Measurements from ENCODE around the gene AGR2. TPM values are rescaled to one million over a fixed set of nuclear protein-coding genes. Genes with fewer than 3 reads are reported as not detected.

Gene AGR2
- total and polyA plus RNA-seq, 2 of the 4 experiments (the other 2 are of a cell fraction) = not detected

DNA sequence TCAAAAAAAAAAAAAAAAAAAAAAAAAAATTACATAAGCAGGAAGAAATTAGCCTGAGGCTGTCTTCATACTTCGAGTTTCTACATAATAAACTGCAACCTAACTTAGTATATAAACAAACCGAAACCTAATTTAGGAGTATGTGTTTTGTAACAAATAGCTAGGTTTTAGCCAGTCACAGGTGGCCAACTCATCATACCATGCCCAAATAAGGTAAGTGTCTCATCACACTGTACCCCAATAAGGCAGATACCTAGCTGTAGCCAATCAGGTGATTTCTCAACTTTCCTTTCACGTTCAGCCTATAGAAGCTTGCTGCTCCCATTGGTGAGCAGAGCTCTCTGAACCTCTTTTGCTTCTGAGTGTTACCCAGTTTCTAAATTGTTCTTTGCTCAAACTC is 13.9 kb upstream of the AGR2 start:
- no peaks in the 10 kb centered on the region for H3K79me1 ChIP-seq (ENCODE audit: low read depth in 1 of 2, low read length in 2 of 2)
- no peak overlapping the region for H4K91ac ChIP-seq (ENCODE audit: insufficient read depth, low read depth, low read length)
- no peak overlapping the region for H4K8ac ChIP-seq (ENCODE audit: low read depth in 2 of 2, low read length in 2 of 2)
- H2BK15ac ChIP-seq (ENCODE audit: low read depth, low read length) = no peak overlapping the region
- in situ Hi-C loops (cut with MboI; ENCODE audit: low sequenced_read_pairs) = no loop called here
- no peak overlapping the region for H3K4me3 ChIP-seq (ENCODE audit: insufficient read depth, low read depth, low read length)
- no peak overlapping the region for H2AK5ac ChIP-seq (ENCODE audit: low read depth, low read length)
- no peaks in the 10 kb centered on the region for H3K9me1 ChIP-seq (ENCODE audit: insufficient read depth, low read length)
- H3K4me1 ChIP-seq (ENCODE audit: control insufficient read depth, insufficient read depth, low read length) = peaks cover 4% of the 10 kb centered on the region; the same call in 1 of the 2 replicates
- no TSS peak for BruUV-seq (replicated peaks)
- no peaks in the 10 kb centered on the region for H4K20me1 ChIP-seq (ENCODE audit: insufficient read depth, low read length)
- ChIA-PET POLR2A (ENCODE audit: unreplicated experiment) (no interaction called here), CTCF (interaction anchor here (0.6 kb wide), 1 partner anchor 137 kb away, joined by 4 read pairs; no protein-coding TSS in a partner anchor)
- DNase-seq (no peak), ATAC-seq (ENCODE audit: low read depth) (no peak)
- H2BK120ac ChIP-seq (ENCODE audit: low read depth, low read length) = no peak overlapping the region
- H2AFZ ChIP-seq (replicated peaks; ENCODE audit: low read length, poor library complexity) = no peak overlapping the region
- no peak overlapping the region for H3K27ac ChIP-seq (ENCODE audit: insufficient read depth, low read length)
- no peaks in the 10 kb centered on the region for H3K9me3 ChIP-seq (ENCODE audit: control insufficient read depth, insufficient read depth, low read length)
- no peak overlapping the region for H3K9ac ChIP-seq (ENCODE audit: low read depth, low read length)
- intact Hi-C loops (cut with micrococcal nuclease) = no loop called here
- H2BK5ac ChIP-seq (ENCODE audit: low read depth, low read length, poor library complexity, severe bottlenecking) = no peak overlapping the region
- no peak overlapping the region for H3K4ac ChIP-seq (ENCODE audit: low read depth, low read length)
- no peak overlapping the region for H2BK20ac ChIP-seq (ENCODE audit: low read depth, low read length)
- H3K18ac ChIP-seq (ENCODE audit: low read depth, low read length) = no peak overlapping the region
- no peak overlapping the region for H3K14ac ChIP-seq (replicated peaks; ENCODE audit: low read depth, low read length)
- H3K4me2 ChIP-seq (ENCODE audit: low read depth, low read length) = no peak overlapping the region
- no peak overlapping the region for H3K23ac ChIP-seq (ENCODE audit: low read depth, low read length)
- no CpG with 5 or more reads among the region's 3 CpGs for WGBS, 2 experiments (ENCODE audit: extremely low coverage in 2 of 2, insufficient read length in 1 of 2)
- dilution Hi-C loops (cut with HindIII; ENCODE audit: low sequenced_read_pairs, unreplicated experiment) = no loop called here
- no peak overlapping the region for H4K5ac ChIP-seq (ENCODE audit: low read depth, low read length)
- TF ChIP-seq BHLHE40 (IDR thresholded peaks at IDR 0.05; ENCODE audit: low read depth, low read length) (no peak), RAD21 (IDR thresholded peaks at IDR 0.05; ENCODE audit: low read length) (no peak), NFE2L2 (IDR thresholded peaks at IDR 0.05; ENCODE audit: low read depth, low read length) (no peak), MAFK (IDR thresholded peaks at IDR 0.05; ENCODE audit: low read depth, low read length) (no peak), RFX5 (IDR thresholded peaks at IDR 0.05; ENCODE audit: low read depth, low read length) (no peak)
- TF ChIP-seq, protein P1, sequence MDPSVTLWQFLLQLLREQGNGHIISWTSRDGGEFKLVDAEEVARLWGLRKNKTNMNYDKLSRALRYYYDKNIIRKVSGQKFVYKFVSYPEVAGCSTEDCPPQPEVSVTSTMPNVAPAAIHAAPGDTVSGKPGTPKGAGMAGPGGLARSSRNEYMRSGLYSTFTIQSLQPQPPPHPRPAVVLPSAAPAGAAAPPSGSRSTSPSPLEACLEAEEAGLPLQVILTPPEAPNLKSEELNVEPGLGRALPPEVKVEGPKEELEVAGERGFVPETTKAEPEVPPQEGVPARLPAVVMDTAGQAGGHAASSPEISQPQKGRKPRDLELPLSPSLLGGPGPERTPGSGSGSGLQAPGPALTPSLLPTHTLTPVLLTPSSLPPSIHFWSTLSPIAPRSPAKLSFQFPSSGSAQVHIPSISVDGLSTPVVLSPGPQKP (IDR thresholded peaks at IDR 0.05; ENCODE audit: borderline replicate concordance, low read depth, low read length) = no peak
- TF ChIP-seq, protein P2, sequence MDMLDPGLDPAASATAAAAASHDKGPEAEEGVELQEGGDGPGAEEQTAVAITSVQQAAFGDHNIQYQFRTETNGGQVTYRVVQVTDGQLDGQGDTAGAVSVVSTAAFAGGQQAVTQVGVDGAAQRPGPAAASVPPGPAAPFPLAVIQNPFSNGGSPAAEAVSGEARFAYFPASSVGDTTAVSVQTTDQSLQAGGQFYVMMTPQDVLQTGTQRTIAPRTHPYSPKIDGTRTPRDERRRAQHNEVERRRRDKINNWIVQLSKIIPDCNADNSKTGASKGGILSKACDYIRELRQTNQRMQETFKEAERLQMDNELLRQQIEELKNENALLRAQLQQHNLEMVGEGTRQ (IDR thresholded peaks at IDR 0.05; ENCODE audit: low read depth, low read length) = no peak
- H2AK9ac ChIP-seq (replicated peaks; ENCODE audit: low read depth, low read length, poor library complexity) = no peak overlapping the region
- no peaks in the 10 kb centered on the region for H3K27me3 ChIP-seq (ENCODE audit: control insufficient read depth, insufficient read depth, low read length)
- H3K56ac ChIP-seq (ENCODE audit: extremely low read depth, insufficient read depth, low read length) = no peak overlapping the region
- H3K36me3 ChIP-seq (ENCODE audit: control insufficient read depth, insufficient read depth, low read length) = no peaks in the 10 kb centered on the region
